CD4-positive, CD25-positive, alpha-beta regulatory T cell (primary cell): Measurements from ENCODE around the gene MITD1. TPM values are rescaled to one million over a fixed set of nuclear protein-coding genes. Genes with fewer than 3 reads are reported as not detected.

Source experiments
- ATAC-seq, 2 donors: fragments of 150-1000 bp; cut with Tn5 transposase; one replicate each; pipeline ENCODE4 v1.10.0; 2021; ENCODE audit warnings: low read depth in 2 of 2, moderate number of reproducible peaks in 2 of 2, moderate library complexity in 1 of 2
- DNase-seq, 3 donors: peaks; one replicate each; pipeline versions ENCODE4 v3.0.0 to v3.0.0-alpha.2; 2012 to 2022; ENCODE audit warnings: mixed read lengths in 1 of 3
- H3K27ac ChIP-seq: one replicate; pipeline ENCODE4 v1.7.0; 2013; ENCODE audit warnings: mild to moderate bottlenecking, low read length; ENCODE audit not compliant: insufficient read depth, poor library complexity, severe bottlenecking
- H3K27me3 ChIP-seq: one replicate; pipeline ENCODE4 v1.7.0; 2013; ENCODE audit warnings: low read length; ENCODE audit not compliant: control insufficient read depth, insufficient read depth
- H3K36me3 ChIP-seq: one replicate; pipeline ENCODE4 v1.7.0; 2013; ENCODE audit warnings: mild to moderate bottlenecking, low read length, moderate library complexity; ENCODE audit not compliant: control insufficient read depth, insufficient read depth
- H3K4me1 ChIP-seq: 2 replicates; pipeline ENCODE4 v1.7.0; 2013; ENCODE audit warnings: mild to moderate bottlenecking, low read length; ENCODE audit not compliant: insufficient read depth, control insufficient read depth, poor library complexity, severe bottlenecking
- H3K4me3 ChIP-seq: one replicate; pipeline ENCODE4 v1.7.0; 2013; ENCODE audit warnings: low read depth, mild to moderate bottlenecking, low read length, moderate library complexity
- H3K9me3 ChIP-seq, 2 experiments: 1 replicate in 1 of 2; 2 replicates in 1 of 2; pipeline ENCODE4 v1.7.0; 2013; ENCODE audit warnings: low read length in 2 of 2, mild to moderate bottlenecking in 1 of 2, moderate library complexity in 1 of 2; ENCODE audit not compliant: control insufficient read depth in 2 of 2
- H3K27ac Mint-ChIP-seq, 3 donors: one replicate each; pipeline ENCODE4 v1.8.0; 2020 to 2022; ENCODE audit warnings: mild to moderate bottlenecking in 3 of 3, mixed read lengths in 3 of 3, moderate library complexity in 2 of 3
- H3K27me3 Mint-ChIP-seq: one replicate; pipeline ENCODE4 v1.8.0; 2022; ENCODE audit warnings: mild to moderate bottlenecking, mixed read lengths
- H3K36me3 Mint-ChIP-seq: one replicate; pipeline ENCODE4 v1.8.0; 2020; ENCODE audit warnings: mixed read lengths
- H3K4me1 Mint-ChIP-seq, 4 donors: one replicate each; pipeline ENCODE4 v1.8.0; 2020 to 2022; ENCODE audit warnings: mixed read lengths in 4 of 4, mild to moderate bottlenecking in 1 of 4
- H3K4me3 Mint-ChIP-seq, 4 donors: one replicate each; pipeline ENCODE4 v1.8.0; 2020 to 2022; ENCODE audit warnings: mild to moderate bottlenecking in 4 of 4, mixed read lengths in 4 of 4, moderate library complexity in 3 of 4
- H3K9me3 Mint-ChIP-seq, 7 donors: one replicate each; pipeline ENCODE4 v1.8.0; 2020 to 2022; ENCODE audit warnings: mixed read lengths in 7 of 7, mild to moderate bottlenecking in 3 of 7, moderate library complexity in 2 of 7
- polyA plus RNA-seq, 4 donors: library from polyadenylated mRNA; unstranded; fragments of 300-500 nt; fragmentation: Illumina TruSeq; gene quantifications; one replicate each; pipeline ENCODE4 v1.2.3, GENCODE V29; 2021
- total RNA-seq: library from RNA; stranded (reverse); gene quantifications from one replicate; pipeline ENCODE4 v1.2.3, GENCODE V29; 2022

The MITD1 gene
- total and polyA plus RNA-seq, 5 donors from 2014 or later = 32.1 to 69.1 (median 51.9) TPM

DNA sequence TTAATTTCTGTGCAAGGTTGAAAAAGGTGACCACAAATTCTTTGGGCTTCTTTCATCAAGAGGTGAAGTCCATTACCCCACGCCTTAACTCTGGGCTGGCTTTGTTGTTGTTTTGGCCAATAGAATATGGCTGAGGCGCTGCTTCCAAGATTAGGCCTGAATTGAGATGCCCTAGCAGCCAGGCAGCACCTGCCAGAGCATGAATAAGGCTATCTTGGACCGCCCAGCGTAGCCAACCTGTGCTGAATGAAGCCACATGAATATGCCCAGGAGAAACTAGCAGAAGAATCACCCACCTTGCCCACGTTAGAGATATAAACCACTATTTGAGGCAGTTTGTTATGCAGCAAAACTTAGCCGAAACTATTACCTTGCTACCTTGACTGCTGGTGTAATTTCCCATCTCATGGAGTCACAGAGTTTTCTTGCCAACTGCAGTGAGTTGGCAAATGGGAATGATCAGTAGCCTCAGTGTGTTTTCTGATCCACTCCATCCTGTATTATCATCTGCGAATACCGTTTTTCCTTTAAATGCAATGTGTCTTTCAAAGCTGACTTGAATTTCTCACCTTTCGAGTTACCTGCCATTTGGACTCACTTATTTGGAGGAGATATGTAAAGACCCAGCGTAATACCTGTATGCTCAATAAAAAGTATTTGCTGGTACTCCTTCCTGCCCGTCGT is 26.8 kb downstream of the MITD1 start:
- Mint-ChIP-seq H3K27ac (peak overlapping the region in 1 of 3 donors; percentile 100), H3K4me3 (peak overlapping the region in 1 of 4 donors; percentile 90), H3K27me3 (no peaks in the 10 kb centered on the region), H3K36me3 (peaks cover 24% of the 10 kb centered on the region), H3K9me3 (peaks cover 0 to 2% (median 0%) of the 10 kb centered on the region in 7 donors), H3K4me1 (peaks cover 5 to 36% (median 19%) of the 10 kb centered on the region in 4 donors)
- ATAC-seq (no peak), DNase-seq (no peak)
- Histone ChIP-seq H3K27ac (peak overlapping the region; percentile 96), H3K36me3 (peaks cover 7% of the 10 kb centered on the region), H3K9me3 (no peaks in the 10 kb centered on the region), H3K4me3 (peak overlapping the region; percentile 82), H3K4me1 (peaks cover 19% of the 10 kb centered on the region), H3K27me3 (no peaks in the 10 kb centered on the region)

- Histone ChIP-seq H3K4me1 (peaks cover 19% of the 10 kb centered on the region), H3K9me3 (no peaks in the 10 kb centered on the region), H3K27ac (no peak overlapping the region), H3K4me3 (no peak overlapping the region), H3K36me3 (peaks cover 6% of the 10 kb centered on the region), H3K27me3 (no peaks in the 10 kb centered on the region)
- DNase-seq (no peak), ATAC-seq (no peak)
- no peaks in the 10 kb centered on the region for H3K27me3 Mint-ChIP-seq
- peaks cover 0 to 31% (median 12%) of the 10 kb centered on the region in 4 donors for H3K4me1 Mint-ChIP-seq
- no peak overlapping the region for H3K4me3 Mint-ChIP-seq
- H3K9me3 Mint-ChIP-seq = peaks cover 0 to 2% (median 0%) of the 10 kb centered on the region in 7 donors
- no peak overlapping the region for H3K27ac Mint-ChIP-seq
- H3K36me3 Mint-ChIP-seq = peaks cover 14% of the 10 kb centered on the region
Measured at GRCh38 chr2:99152199-99152895, 28.5 kb downstream of the MITD1 start.

DNA sequence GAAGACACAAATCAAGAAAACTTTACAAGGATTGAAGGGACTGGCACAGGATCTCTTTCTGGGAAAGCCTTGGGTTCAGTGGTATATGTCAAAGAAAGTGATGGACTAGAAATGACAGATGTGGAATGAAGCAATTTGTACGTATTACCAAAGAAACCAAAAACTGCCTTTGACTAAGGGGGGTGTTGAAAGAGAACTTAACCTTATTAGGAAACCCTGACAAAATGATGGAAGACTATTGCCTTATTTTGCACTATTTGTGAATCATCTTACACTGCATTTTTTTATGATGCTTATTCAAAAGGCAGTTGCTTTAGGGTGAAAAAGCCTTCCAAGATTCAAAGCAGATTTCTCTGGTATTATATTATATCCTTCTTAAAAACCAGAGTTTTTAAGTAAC is 30.2 kb downstream of the MITD1 start:
- Histone ChIP-seq H3K27me3 (no peaks in the 10 kb centered on the region), H3K27ac (no peak overlapping the region), H3K9me3 (no peaks in the 10 kb centered on the region), H3K4me1 (peaks cover 14% of the 10 kb centered on the region), H3K36me3 (no peaks in the 10 kb centered on the region), H3K4me3 (no peak overlapping the region)
- Mint-ChIP-seq H3K36me3 (peaks cover 4% of the 10 kb centered on the region), H3K4me3 (peak overlapping the region in 1 of 4 donors; percentile 62), H3K27ac (no peak overlapping the region), H3K4me1 (peaks cover 0 to 15% (median 9%) of the 10 kb centered on the region in 4 donors), H3K27me3 (no peaks in the 10 kb centered on the region), H3K9me3 (peaks cover 0 to 2% (median 0%) of the 10 kb centered on the region in 7 donors)
- DNase-seq (no peak), ATAC-seq (no peak)

GRCh38 chr2:99141110-99142108 is 39.4 kb downstream of the MITD1 start, which contains the start of gene C2orf15:
Gene C2orf15 (plus strand): TSS chr2:99141707. CDS start chr2:99150559, 8,852 bp downstream.
- H3K27ac Mint-ChIP-seq = peak within 1 kb of the TSS; percentile 96 to 98 (median 96)
- peaks cover 15% of the 10 kb centered on the region for H3K4me1 ChIP-seq
- H3K36me3 Mint-ChIP-seq = peaks cover 11% of the 10 kb centered on the region
- peak; percentile 86 to 89 for ATAC-seq
- DNase-seq = peak; percentile 95 to 97 (median 96)
- peak within 1 kb of the TSS; percentile 85 for H3K4me3 ChIP-seq
- H3K9me3 ChIP-seq = no peaks in the 10 kb centered on the region
- peak within 1 kb of the TSS; percentile 94 for H3K27ac ChIP-seq
- H3K27me3 ChIP-seq = no peaks in the 10 kb centered on the region
- H3K9me3 Mint-ChIP-seq = peaks cover 0 to 6% (median 0%) of the 10 kb centered on the region in 7 donors
- peaks cover 4 to 34% (median 14%) of the 10 kb centered on the region in 4 donors for H3K4me1 Mint-ChIP-seq
- no peaks in the 10 kb centered on the region for H3K36me3 ChIP-seq
- H3K4me3 Mint-ChIP-seq = peak within 1 kb of the TSS; percentile 93 to 98 (median 96)
- H3K27me3 Mint-ChIP-seq = peaks cover 4% of the 10 kb centered on the region

GRCh38 chr2:99140860-99141109 is 40.1 kb downstream of the MITD1 start:
- DNase-seq (no peak), ATAC-seq (no peak)
- H3K9me3 Mint-ChIP-seq = peaks cover 0 to 6% (median 0%) of the 10 kb centered on the region in 7 donors
- Histone ChIP-seq H3K4me1 (peaks cover 15% of the 10 kb centered on the region), H3K27me3 (no peaks in the 10 kb centered on the region), H3K9me3 (no peaks in the 10 kb centered on the region), H3K4me3 (peak overlapping the region; percentile 85), H3K36me3 (no peaks in the 10 kb centered on the region), H3K27ac (peak overlapping the region; percentile 94)
- H3K4me1 Mint-ChIP-seq = peaks cover 4 to 34% (median 14%) of the 10 kb centered on the region in 4 donors
- peaks cover 11% of the 10 kb centered on the region for H3K36me3 Mint-ChIP-seq
- H3K27me3 Mint-ChIP-seq = peaks cover 4% of the 10 kb centered on the region
- peak overlapping the region; percentile 93 to 98 (median 96) for H3K4me3 Mint-ChIP-seq
- H3K27ac Mint-ChIP-seq = peak overlapping the region; percentile 96 to 98 (median 96)

DNA sequence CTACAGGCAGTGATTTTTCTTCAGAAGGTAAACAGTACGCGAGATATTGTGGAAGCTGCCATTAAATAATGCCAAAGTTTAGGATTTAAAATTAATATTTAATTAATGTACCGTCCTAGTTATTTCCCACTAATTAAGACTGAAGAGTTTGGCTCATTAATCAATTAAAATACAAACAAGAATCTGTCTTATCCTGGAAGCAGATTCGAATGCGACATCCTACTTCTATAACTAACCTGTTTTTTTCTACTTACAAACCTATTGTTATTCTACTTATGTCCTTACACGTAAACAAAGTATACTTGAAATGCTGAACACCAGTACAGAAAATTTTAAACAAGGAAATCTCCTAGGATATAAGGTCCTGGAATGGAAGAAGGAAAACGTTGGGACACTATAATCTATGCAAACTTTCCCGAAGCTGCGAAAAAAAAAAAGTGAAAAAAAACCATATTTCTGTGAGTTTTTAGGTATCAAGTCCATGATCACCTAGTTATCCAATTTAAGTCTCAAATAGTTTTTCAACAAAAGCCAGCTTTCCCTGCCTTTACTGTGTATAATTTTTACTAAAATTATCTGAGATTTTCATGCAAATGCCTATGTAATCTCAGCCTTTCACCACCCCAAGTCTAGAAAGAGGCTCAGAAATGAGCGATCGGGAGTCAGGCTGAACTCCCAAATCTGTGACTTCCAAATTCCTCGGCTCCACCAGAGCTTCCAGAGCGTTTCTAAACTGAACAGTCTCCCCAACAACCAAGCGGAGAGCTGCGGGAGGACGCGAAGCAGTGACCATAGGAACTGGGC is 40.6 kb downstream of the MITD1 start:
- no peak for DNase-seq
- H3K4me3 ChIP-seq = peak overlapping the region; percentile 85
- peaks cover 11% of the 10 kb centered on the region for H3K36me3 Mint-ChIP-seq

More for the DNA sequence above, 40.6 kb downstream of the MITD1 start:
- H3K9me3 ChIP-seq = no peaks in the 10 kb centered on the region
- no peaks in the 10 kb centered on the region for H3K36me3 ChIP-seq
- peaks cover 15% of the 10 kb centered on the region for H3K4me1 ChIP-seq
- H3K27me3 ChIP-seq = no peaks in the 10 kb centered on the region
- peak overlapping the region; percentile 96 to 98 (median 96) for H3K27ac Mint-ChIP-seq
- peaks cover 4% of the 10 kb centered on the region for H3K27me3 Mint-ChIP-seq
- ATAC-seq = no peak
- peaks cover 4 to 34% (median 14%) of the 10 kb centered on the region in 4 donors for H3K4me1 Mint-ChIP-seq
- peak overlapping the region; percentile 94 for H3K27ac ChIP-seq
- H3K9me3 Mint-ChIP-seq = peaks cover 0 to 9% (median 0%) of the 10 kb centered on the region in 7 donors
- peak overlapping the region; percentile 93 to 98 (median 96) for H3K4me3 Mint-ChIP-seq
